ENCODE measurements around the gene LRRK1.

LRRK1 gene

DNA sequence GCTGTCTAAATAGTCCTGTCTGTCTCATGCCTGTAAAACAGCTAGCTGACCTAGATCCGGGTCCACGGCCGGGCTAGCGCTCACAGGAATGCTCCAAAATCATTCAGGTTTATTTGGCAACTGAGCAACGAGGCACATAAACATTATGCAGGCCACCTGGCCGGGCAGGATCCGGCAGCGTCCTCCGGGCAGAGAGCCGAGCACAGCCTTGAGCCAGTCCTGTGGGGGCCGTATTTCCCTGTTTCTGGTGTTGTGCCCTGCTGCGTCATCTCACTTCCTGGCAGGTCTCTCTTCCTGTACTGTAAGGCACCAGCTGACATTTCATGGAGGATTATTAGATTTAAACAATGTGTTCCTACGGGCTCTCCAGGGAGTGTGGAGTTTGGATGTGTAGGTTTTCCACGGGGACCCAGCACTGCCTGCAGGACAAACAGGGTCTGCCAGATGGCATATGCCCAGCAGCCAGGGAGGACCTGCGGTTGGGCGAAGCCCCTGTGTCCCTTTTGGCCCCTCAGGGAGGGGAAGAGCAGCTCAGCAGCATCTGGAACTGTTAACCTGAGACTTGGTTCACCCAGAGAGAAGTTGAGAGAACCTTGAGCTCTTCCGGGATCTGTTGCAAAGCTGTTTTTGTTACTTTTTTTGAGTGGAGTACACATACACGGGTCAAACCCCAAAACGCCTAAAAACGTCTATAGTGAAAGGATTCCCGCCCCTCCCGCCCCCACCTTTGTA lies 16.6 kb upstream of the LRRK1 start:
- TF ChIP-seq, protein P1, sequence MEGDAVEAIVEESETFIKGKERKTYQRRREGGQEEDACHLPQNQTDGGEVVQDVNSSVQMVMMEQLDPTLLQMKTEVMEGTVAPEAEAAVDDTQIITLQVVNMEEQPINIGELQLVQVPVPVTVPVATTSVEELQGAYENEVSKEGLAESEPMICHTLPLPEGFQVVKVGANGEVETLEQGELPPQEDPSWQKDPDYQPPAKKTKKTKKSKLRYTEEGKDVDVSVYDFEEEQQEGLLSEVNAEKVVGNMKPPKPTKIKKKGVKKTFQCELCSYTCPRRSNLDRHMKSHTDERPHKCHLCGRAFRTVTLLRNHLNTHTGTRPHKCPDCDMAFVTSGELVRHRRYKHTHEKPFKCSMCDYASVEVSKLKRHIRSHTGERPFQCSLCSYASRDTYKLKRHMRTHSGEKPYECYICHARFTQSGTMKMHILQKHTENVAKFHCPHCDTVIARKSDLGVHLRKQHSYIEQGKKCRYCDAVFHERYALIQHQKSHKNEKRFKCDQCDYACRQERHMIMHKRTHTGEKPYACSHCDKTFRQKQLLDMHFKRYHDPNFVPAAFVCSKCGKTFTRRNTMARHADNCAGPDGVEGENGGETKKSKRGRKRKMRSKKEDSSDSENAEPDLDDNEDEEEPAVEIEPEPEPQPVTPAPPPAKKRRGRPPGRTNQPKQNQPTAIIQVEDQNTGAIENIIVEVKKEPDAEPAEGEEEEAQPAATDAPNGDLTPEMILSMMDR (IDR thresholded peaks at IDR 0.05; ENCODE audit: insufficient read depth, missing control alignments) = no peak
- no peak for DNase-seq (ENCODE audit: insufficient read length, low spot score)
- no peak for FAIRE-seq

DNA sequence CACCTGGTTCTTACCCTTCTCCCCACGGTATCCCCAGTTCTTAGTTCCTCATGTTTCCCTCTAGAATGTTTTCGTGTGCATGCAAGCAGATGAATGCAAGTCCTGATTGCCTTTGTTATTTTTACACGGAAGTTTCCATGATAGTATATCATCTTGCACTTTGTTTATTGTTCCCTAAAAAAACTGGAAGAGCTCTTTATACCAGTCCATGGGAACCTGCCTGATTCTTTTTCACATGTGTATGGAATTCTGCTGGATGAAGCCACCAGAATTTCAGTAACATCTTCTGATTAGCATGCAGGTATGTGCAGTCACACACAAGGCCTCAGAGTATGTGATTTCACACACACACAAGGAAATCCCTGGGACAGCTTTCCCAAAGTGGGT lies 16.0 kb upstream of the LRRK1 start:
- no peak for FAIRE-seq
- TF ChIP-seq, protein P1 (IDR thresholded peaks at IDR 0.05; ENCODE audit: insufficient read depth, missing control alignments) = no peak
- no peak for DNase-seq (ENCODE audit: insufficient read length, low spot score)

DNA sequence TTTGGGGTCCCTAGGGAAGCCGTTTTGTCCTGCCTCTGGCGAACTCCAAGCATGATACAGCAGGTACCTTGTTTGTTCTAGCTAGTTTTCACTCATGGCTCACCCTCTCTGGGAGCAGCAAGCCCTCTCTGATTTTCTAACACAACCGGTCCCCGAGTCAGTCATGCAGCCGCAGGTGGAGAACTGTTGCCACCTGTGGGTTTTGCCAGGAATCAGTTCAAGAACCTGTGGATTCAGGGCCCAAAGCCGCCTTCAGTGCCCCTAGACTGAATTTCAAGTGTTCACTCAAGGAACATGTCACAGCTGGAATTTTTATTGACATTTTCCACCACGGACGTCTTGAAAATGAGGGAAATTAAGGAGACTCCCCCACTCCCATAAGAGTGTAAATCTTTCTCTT lies 13.3 kb upstream of the LRRK1 start:
- FAIRE-seq (no peak), DNase-seq (ENCODE audit: insufficient read length, low spot score) (no peak)
- TF ChIP-seq, protein P1 (IDR thresholded peaks at IDR 0.05; ENCODE audit: insufficient read depth, missing control alignments) = no peak

DNA sequence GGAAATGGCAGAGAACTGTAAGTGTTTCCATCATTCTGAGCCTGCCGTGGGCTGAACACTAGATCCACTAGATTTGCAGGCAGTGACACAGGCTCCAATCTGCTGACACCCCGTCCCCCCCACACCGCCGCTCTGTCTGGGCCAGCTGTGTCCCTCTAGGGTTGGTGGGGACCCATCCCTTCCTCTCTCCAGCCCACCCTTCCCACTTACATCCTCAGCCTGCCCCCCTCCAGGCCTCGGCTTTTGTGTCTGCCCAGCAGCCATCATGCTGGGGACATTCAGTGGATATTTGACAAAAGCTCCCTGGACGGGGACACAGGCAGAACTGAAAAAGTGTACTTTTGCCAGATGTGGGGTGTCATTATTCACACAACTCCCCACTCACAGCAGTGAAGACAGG lies 10.7 kb upstream of the LRRK1 start:
- TF ChIP-seq, protein P1 (IDR thresholded peaks at IDR 0.05; ENCODE audit: insufficient read depth, missing control alignments) = no peak
- FAIRE-seq (no peak), DNase-seq (ENCODE audit: insufficient read length, low spot score) (no peak)

DNA sequence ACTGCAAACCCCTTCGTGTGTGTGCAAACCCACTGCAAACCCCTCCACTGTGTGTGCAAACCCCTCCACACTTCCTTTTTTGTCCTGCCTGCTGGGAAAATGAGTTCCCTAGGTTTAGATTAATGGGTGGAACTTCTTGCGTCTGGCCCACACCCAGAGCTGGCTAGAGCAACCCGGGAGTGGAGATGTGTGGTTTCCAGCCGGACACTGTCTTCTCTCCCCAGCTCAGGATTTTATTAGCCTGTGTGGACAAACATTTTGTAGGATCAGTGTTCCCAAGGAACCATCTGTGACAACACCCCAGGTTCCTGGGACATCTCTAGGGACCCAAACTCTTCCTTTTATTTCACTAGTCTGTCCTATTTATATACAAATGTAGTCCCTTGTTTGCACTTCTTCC lies 9.6 kb upstream of the LRRK1 start:
- TF ChIP-seq, protein P1 (IDR thresholded peaks at IDR 0.05; ENCODE audit: insufficient read depth, missing control alignments) = no peak
- FAIRE-seq (no peak), DNase-seq (ENCODE audit: insufficient read length, low spot score) (no peak)

DNA sequence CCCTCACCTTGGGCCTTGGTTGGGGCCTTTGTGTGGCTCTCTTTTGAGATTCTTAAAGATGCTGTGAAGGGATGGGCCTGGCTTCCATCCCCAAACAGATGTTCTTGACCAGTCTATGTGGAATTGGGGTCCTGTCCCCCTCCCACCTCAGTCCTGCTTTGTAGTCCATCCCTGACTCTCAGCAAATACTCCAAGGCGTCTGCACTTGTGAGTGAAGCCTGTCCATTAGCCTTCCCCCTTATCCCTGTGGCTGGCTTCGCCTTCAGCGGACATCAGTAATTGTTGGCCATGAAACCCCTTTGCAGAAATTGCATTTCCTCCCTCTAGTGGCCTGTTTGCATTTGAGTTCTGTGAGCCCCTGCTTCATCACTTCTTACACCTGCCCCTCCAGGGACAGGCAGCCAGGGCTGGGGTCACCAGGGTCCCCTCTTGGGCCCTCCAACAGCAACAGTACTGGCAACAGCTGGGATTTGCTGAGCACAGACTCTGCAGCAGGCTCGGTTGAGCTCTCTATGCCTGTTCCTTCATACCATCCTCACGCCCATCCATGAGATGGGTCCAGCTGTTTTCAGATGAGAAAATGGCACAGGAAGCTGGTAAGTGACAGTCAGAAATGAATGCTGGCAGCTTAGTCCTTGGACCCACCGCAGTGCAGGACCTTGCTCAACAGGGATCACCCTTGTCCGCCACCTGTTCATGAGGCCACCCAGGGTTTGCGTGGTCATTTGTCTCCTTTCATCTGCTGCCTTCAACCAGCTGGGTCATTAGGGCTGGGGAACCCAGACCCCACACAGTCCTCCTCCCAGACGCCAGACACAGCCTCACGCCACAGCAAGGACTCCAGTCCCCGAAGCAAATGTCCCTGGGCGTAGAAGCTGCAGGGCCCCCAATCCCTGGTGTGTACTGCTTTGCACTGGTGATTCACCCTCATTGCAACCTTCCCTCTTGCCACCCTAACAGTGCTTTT lies 8.9 kb upstream of the LRRK1 start:
- FAIRE-seq (no peak), DNase-seq (ENCODE audit: insufficient read length, low spot score) (no peak)
- TF ChIP-seq, protein P1 (IDR thresholded peaks at IDR 0.05; ENCODE audit: insufficient read depth, missing control alignments) = no peak
